Measurements from ENCODE around the gene GSS. TPM values are rescaled to one million over a fixed set of nuclear protein-coding genes. Genes with fewer than 3 reads are reported as not detected.
"Not testable (repeated sequence)": the region's sequence is repeated elsewhere in the genome, so short reads cannot be mapped to it uniquely, and the experiment has no call there.

The GSS gene
- total and polyA plus RNA-seq, 4 experiments from 2014 or later, result 32.2 to 43.3 (median 39.8) TPM

- intact Hi-C loops (cut with micrococcal nuclease), result no loop called here
- peaks cover 14 to 17% of the 10 kb centered on the region in 2 donors for H3K36me3 Mint-ChIP-seq
- no peak overlapping the region for H3K27ac Mint-ChIP-seq
- POLR2A ChIA-PET (ENCODE audit: partially characterized antibody), result no interaction called here
- no peaks in the 10 kb centered on the region for H3K27me3 Mint-ChIP-seq
- peaks cover 9 to 15% (median 12%) of the 10 kb centered on the region in 4 donors for H3K4me1 Mint-ChIP-seq
- Histone ChIP-seq H3K27me3 (ENCODE audit: insufficient read depth, low read length) (no peaks in the 10 kb centered on the region), H3K36me3 (ENCODE audit: insufficient read depth, low read length) (no peaks in the 10 kb centered on the region), H3K4me1 (ENCODE audit: insufficient read depth, low read length) (peaks cover 5% of the 10 kb centered on the region), H3K9me3 (ENCODE audit: control insufficient read depth in 1 of 2, low read length in 2 of 2) (no peaks in the 10 kb centered on the region), H3K27ac (ENCODE audit: low read depth, low read length) (no peak overlapping the region), H3K4me3 (ENCODE audit: low read length in 2 of 2) (no peak overlapping the region)
- DNase-seq, result no peak
- H3K4me3 Mint-ChIP-seq, result no peak overlapping the region
- no peaks in the 10 kb centered on the region for H3K9me3 Mint-ChIP-seq
- CTCF ChIA-PET (ENCODE audit: partially characterized antibody), result no interaction called here
Observed at GRCh38 chr20:34886122-34886521, 69.5 kb downstream of the GSS start.

GRCh38 chr20:34884260-34884659 is 71.3 kb downstream of the GSS start:
- Mint-ChIP-seq H3K27me3 (no peaks in the 10 kb centered on the region), H3K36me3 (peaks cover 14 to 17% of the 10 kb centered on the region in 2 donors), H3K4me3 (no peak overlapping the region), H3K4me1 (peaks cover 0 to 5% (median 2%) of the 10 kb centered on the region in 4 donors), H3K27ac (no peak overlapping the region), H3K9me3 (no peaks in the 10 kb centered on the region)
- no peaks in the 10 kb centered on the region for H3K27me3 ChIP-seq (ENCODE audit: insufficient read depth, low read length)
- H3K4me3 ChIP-seq (ENCODE audit: low read length in 2 of 2), result no peak overlapping the region
- H3K36me3 ChIP-seq (ENCODE audit: insufficient read depth, low read length), result no peaks in the 10 kb centered on the region
- intact Hi-C loops (cut with micrococcal nuclease), result no loop called here
- H3K9me3 ChIP-seq (ENCODE audit: control insufficient read depth in 1 of 2, low read length in 2 of 2), result no peaks in the 10 kb centered on the region
- no peak for DNase-seq
- CTCF ChIA-PET (ENCODE audit: partially characterized antibody), result no interaction called here
- POLR2A ChIA-PET (ENCODE audit: partially characterized antibody), result no interaction called here
- no peaks in the 10 kb centered on the region for H3K4me1 ChIP-seq (ENCODE audit: insufficient read depth, low read length)
- H3K27ac ChIP-seq (ENCODE audit: low read depth, low read length), result no peak overlapping the region

- no peaks in the 10 kb centered on the region for H3K9me3 ChIP-seq (ENCODE audit: control insufficient read depth in 1 of 2, low read length in 2 of 2)
- no peak for DNase-seq
- ChIA-PET CTCF (ENCODE audit: partially characterized antibody) (interaction anchor here (1.3 kb wide), 1 partner anchor 12 kb away, joined by 3 read pairs; no protein-coding TSS in a partner anchor), POLR2A (ENCODE audit: partially characterized antibody) (no interaction called here)
- no peaks in the 10 kb centered on the region for H3K27me3 ChIP-seq (ENCODE audit: insufficient read depth, low read length)
- Mint-ChIP-seq H3K4me1 (peaks cover 0 to 7% (median 5%) of the 10 kb centered on the region in 4 donors), H3K4me3 (no peak overlapping the region), H3K36me3 (peaks cover 14 to 17% of the 10 kb centered on the region in 2 donors), H3K9me3 (no peaks in the 10 kb centered on the region), H3K27me3 (no peaks in the 10 kb centered on the region), H3K27ac (peak overlapping the region in 2 of 7 donors; percentile 35 to 75)
- intact Hi-C loops (cut with micrococcal nuclease), result no loop called here
- no peaks in the 10 kb centered on the region for H3K4me1 ChIP-seq (ENCODE audit: insufficient read depth, low read length)
- no peak overlapping the region for H3K4me3 ChIP-seq (ENCODE audit: low read length in 2 of 2)
- H3K27ac ChIP-seq (ENCODE audit: low read depth, low read length), result no peak overlapping the region
- no peaks in the 10 kb centered on the region for H3K36me3 ChIP-seq (ENCODE audit: insufficient read depth, low read length)
Observed at GRCh38 chr20:34883809-34884208, 71.8 kb downstream of the GSS start.

DNA sequence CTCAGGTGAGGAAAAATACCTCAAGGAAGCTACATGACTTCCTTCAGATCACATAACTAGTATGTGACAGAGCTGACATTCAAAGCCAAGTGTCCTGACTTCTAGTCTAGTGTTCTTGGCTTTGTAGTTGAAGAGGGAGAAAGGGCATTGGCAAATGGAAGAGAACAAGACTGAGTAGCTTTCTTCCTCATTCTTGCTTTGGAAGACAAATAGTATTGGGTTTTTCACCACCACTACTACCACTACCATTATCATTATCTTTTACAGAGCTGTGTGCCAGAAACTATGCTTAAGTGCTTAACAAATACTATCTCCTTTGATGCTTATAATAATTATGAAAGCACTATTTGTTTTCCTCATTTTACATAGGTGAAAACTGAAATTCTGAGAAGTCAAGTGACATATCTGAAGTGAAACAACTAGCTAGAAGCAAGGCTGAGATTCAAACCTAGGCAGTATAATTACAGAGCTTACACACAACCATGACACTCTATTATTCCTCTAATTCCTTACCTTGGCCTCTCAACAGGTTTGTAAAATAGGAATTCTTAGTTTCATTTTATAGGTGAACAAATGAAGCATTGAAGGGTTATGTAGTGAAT is 72.4 kb downstream of the GSS start:
- CTCF ChIA-PET (ENCODE audit: partially characterized antibody), result interaction anchor here (0.6 to 1.3 kb wide), 3 partner anchors 8 to 85 kb away, joined by 3 read pairs; no protein-coding TSS in a partner anchor
- POLR2A ChIA-PET (ENCODE audit: partially characterized antibody), result no interaction called here
- intact Hi-C loops (cut with micrococcal nuclease), result no loop called here

GRCh38 chr20:34881689-34882088 is 73.9 kb downstream of the GSS start:
- Mint-ChIP-seq H3K9me3 (no peaks in the 10 kb centered on the region), H3K4me3 (no peak overlapping the region), H3K27me3 (no peaks in the 10 kb centered on the region), H3K27ac (peak overlapping the region in 1 of 7 donors; percentile 3), H3K36me3 (peaks cover 12 to 13% of the 10 kb centered on the region in 2 donors), H3K4me1 (peaks cover 6 to 19% (median 9%) of the 10 kb centered on the region in 4 donors)
- H3K4me1 ChIP-seq (ENCODE audit: insufficient read depth, low read length), result peaks cover 7% of the 10 kb centered on the region
- intact Hi-C loops (cut with micrococcal nuclease), result no loop called here
- no peak for DNase-seq
- H3K27me3 ChIP-seq (ENCODE audit: insufficient read depth, low read length), result no peaks in the 10 kb centered on the region
- H3K36me3 ChIP-seq (ENCODE audit: insufficient read depth, low read length), result no peaks in the 10 kb centered on the region
- CTCF ChIA-PET (ENCODE audit: partially characterized antibody), result no interaction called here
- H3K27ac ChIP-seq (ENCODE audit: low read depth, low read length), result no peak overlapping the region
- POLR2A ChIA-PET (ENCODE audit: partially characterized antibody), result no interaction called here
- H3K4me3 ChIP-seq (ENCODE audit: low read length in 2 of 2), result no peak overlapping the region
- H3K9me3 ChIP-seq (ENCODE audit: control insufficient read depth in 1 of 2, low read length in 2 of 2), result no peaks in the 10 kb centered on the region

More for the DNA sequence above, 72.4 kb downstream of the GSS start:
- H3K4me3 Mint-ChIP-seq, result no peak overlapping the region
- no peak overlapping the region for H3K4me3 ChIP-seq (ENCODE audit: low read length in 2 of 2)
- DNase-seq, result no peak
- no peak overlapping the region for H3K27ac Mint-ChIP-seq
- H3K4me1 Mint-ChIP-seq, result peaks cover 0 to 7% (median 6%) of the 10 kb centered on the region in 4 donors
- H3K9me3 Mint-ChIP-seq, result no peaks in the 10 kb centered on the region
- H3K4me1 ChIP-seq (ENCODE audit: insufficient read depth, low read length), result no peaks in the 10 kb centered on the region
- H3K27ac ChIP-seq (ENCODE audit: low read depth, low read length), result no peak overlapping the region
- no peaks in the 10 kb centered on the region for H3K27me3 ChIP-seq (ENCODE audit: insufficient read depth, low read length)
- no peaks in the 10 kb centered on the region for H3K36me3 ChIP-seq (ENCODE audit: insufficient read depth, low read length)
- H3K27me3 Mint-ChIP-seq, result no peaks in the 10 kb centered on the region
- H3K36me3 Mint-ChIP-seq, result peaks cover 13 to 14% of the 10 kb centered on the region in 2 donors
- no peaks in the 10 kb centered on the region for H3K9me3 ChIP-seq (ENCODE audit: control insufficient read depth in 1 of 2, low read length in 2 of 2)

- H3K4me3 Mint-ChIP-seq; intact Hi-C loops (cut with micrococcal nuclease); H3K4me3 ChIP-seq (ENCODE audit: low read length in 2 of 2); H3K36me3 ChIP-seq (ENCODE audit: insufficient read depth, low read length); H3K9me3 Mint-ChIP-seq; H3K9me3 ChIP-seq (ENCODE audit: control insufficient read depth in 1 of 2, low read length in 2 of 2); DNase-seq; H3K4me1 ChIP-seq (ENCODE audit: insufficient read depth, low read length); H3K27ac ChIP-seq (ENCODE audit: low read depth, low read length); H3K27ac Mint-ChIP-seq; H3K27me3 ChIP-seq (ENCODE audit: insufficient read depth, low read length); H3K27me3 Mint-ChIP-seq: not testable (repeated sequence)
- H3K36me3 Mint-ChIP-seq, result peaks cover 9 to 11% of the 10 kb centered on the region in 2 donors
- peaks cover 9 to 23% (median 13%) of the 10 kb centered on the region in 4 donors for H3K4me1 Mint-ChIP-seq
- ChIA-PET CTCF (ENCODE audit: partially characterized antibody) (interaction anchor here (1.2 to 1.6 kb wide), 2 partner anchors 10 to 120 kb away, joined by 3 to 4 read pairs; no protein-coding TSS in a partner anchor), POLR2A (ENCODE audit: partially characterized antibody) (interaction anchor here (0.7 kb wide), 1 partner anchor 410 kb away, joined by 4 read pairs; no protein-coding TSS in a partner anchor)
Observed at GRCh38 chr20:34880971-34881370, 74.6 kb downstream of the GSS start.

DNA sequence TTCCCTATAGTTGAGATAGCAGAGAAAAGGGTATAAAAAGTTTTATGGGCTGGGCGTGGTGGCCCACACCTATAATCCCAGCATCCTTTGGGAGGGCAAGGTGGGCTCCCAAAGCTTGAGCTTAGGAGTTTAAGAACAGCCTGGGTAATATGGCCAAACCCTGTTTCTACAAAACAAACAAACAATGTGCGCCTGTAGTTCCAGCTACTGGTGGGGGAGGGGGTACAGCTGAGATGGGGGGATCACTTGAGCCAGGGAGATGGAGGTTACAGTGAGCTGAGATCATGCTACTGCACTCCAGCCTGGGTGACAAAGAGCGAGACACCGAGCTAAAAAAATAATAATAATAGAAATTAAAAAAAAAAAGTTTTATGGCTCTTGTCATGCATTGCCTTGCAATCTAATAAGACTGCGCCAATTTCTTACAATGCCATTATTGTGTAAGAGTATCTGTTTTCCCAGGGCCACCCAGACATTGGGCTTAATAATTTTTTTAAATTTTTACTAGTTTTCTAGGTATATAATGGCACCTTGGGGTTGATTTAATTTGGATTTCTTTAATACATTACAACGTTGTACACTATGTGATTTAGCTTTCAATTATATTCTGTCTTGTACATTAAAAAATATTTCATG is 75.3 kb downstream of the GSS start:
- H3K9me3 ChIP-seq (ENCODE audit: control insufficient read depth in 1 of 2, low read length in 2 of 2), result no peaks in the 10 kb centered on the region
- H3K36me3 ChIP-seq (ENCODE audit: insufficient read depth, low read length), result no peaks in the 10 kb centered on the region
- H3K4me1 ChIP-seq (ENCODE audit: insufficient read depth, low read length), result peaks cover 15% of the 10 kb centered on the region
- Mint-ChIP-seq H3K4me1 (peaks cover 13 to 29% (median 19%) of the 10 kb centered on the region in 4 donors), H3K27ac (peak overlapping the region in 1 of 7 donors; percentile 2), H3K27me3 (no peaks in the 10 kb centered on the region), H3K36me3 (peaks cover 9 to 11% of the 10 kb centered on the region in 2 donors), H3K4me3 (no peak overlapping the region), H3K9me3 (no peaks in the 10 kb centered on the region)
- ChIA-PET CTCF (ENCODE audit: partially characterized antibody) (interaction anchor here (1.2 to 1.6 kb wide), 2 partner anchors 9 to 121 kb away, joined by 3 to 4 read pairs; no protein-coding TSS in a partner anchor), POLR2A (ENCODE audit: partially characterized antibody) (interaction anchor here (0.6 to 0.7 kb wide), 2 partner anchors 39 to 410 kb away, joined by 3 to 4 read pairs; no protein-coding TSS in a partner anchor)
- no peak overlapping the region for H3K27ac ChIP-seq (ENCODE audit: low read depth, low read length)
- H3K4me3 ChIP-seq (ENCODE audit: low read length in 2 of 2), result no peak overlapping the region
- DNase-seq, result no peak
- no peaks in the 10 kb centered on the region for H3K27me3 ChIP-seq (ENCODE audit: insufficient read depth, low read length)
- intact Hi-C loops (cut with micrococcal nuclease), result no loop called here
